Left hindlimb (tissue), 1 donor: Measurements from ENCODE around the gene ELFN2.

Experiments
- DNase-seq: peaks from one replicate; pipeline ENCODE4 v3.0.0-alpha.2; 2018

ELFN2 gene

GRCh38 chr22:37454857-37455686 is 27.8 kb upstream of the ELFN2 start:
- no peak for DNase-seq

- DNase-seq, result no peak
Measured at GRCh38 chr22:37453696-37454095, 26.4 kb upstream of the ELFN2 start.

- no peak for DNase-seq
Measured at GRCh38 chr22:37451218-37451617, 23.9 kb upstream of the ELFN2 start.

GRCh38 chr22:37449331-37450001 is 22.2 kb upstream of the ELFN2 start:
- DNase-seq, result no peak

- DNase-seq, result no peak
Measured at GRCh38 chr22:37448516-37449127, 21.3 kb upstream of the ELFN2 start.

- DNase-seq, result no peak
Measured at GRCh38 chr22:37445501-37445900, 18.2 kb upstream of the ELFN2 start.

GRCh38 chr22:37443977-37444376 is 16.7 kb upstream of the ELFN2 start:
- no peak for DNase-seq

GRCh38 chr22:37443086-37443485 is 15.8 kb upstream of the ELFN2 start:
- no peak for DNase-seq

- DNase-seq, result no peak
Measured at GRCh38 chr22:37442537-37442936, 15.3 kb upstream of the ELFN2 start.

- no peak for DNase-seq
Measured at GRCh38 chr22:37442135-37442534, 14.9 kb upstream of the ELFN2 start.

GRCh38 chr22:37440875-37441274 is 13.6 kb upstream of the ELFN2 start:
- no peak for DNase-seq

- no peak for DNase-seq
Measured at GRCh38 chr22:37439347-37439746, 12.1 kb upstream of the ELFN2 start.

- no peak for DNase-seq
Measured at GRCh38 chr22:37435970-37436603, 8.8 kb upstream of the ELFN2 start.

- DNase-seq, result no peak
Measured at GRCh38 chr22:37433786-37434185, 6.5 kb upstream of the ELFN2 start.

- no peak for DNase-seq
Measured at GRCh38 chr22:37432708-37433054, 5.4 kb upstream of the ELFN2 start.

GRCh38 chr22:37431801-37432707 is 4.8 kb upstream of the ELFN2 start:
- DNase-seq, result no peak

GRCh38 chr22:37431366-37431765 is 4.1 kb upstream of the ELFN2 start:
- DNase-seq, result no peak

- no peak for DNase-seq
Measured at GRCh38 chr22:37430941-37431340, 3.7 kb upstream of the ELFN2 start.

- DNase-seq, result no peak
Measured at GRCh38 chr22:37428649-37429586, 1.6 kb upstream of the ELFN2 start.

- DNase-seq, result no peak
Measured at GRCh38 chr22:37427711-37428635, 694 bp upstream of the ELFN2 start.
